Upper lobe of right lung (tissue), 1 donor: Measurements from ENCODE around the gene IQCC. TPM values are rescaled to one million over a fixed set of nuclear protein-coding genes. Genes with fewer than 3 reads are reported as not detected.

Source experiments
- ATAC-seq: fragments of 200-7000 bp; cut with Tn5 transposase; one replicate; pipeline ENCODE4 v1.9.1; 2020; ENCODE audit warnings: mild to moderate bottlenecking, moderate library complexity
- DNase-seq: peaks from one replicate; pipeline ENCODE4 v3.0.0-alpha.2; 2020
- H3K27ac ChIP-seq: fragments of 200-600 bp; one replicate; pipeline ENCODE4 v1.8.0; 2022
- H3K27me3 ChIP-seq: fragments of 200-600 bp; one replicate; pipeline ENCODE4 v1.8.0; 2022; ENCODE audit warnings: mild to moderate bottlenecking
- H3K36me3 ChIP-seq: fragments of 200-600 bp; one replicate; pipeline ENCODE4 v1.8.0; 2022
- H3K4me1 ChIP-seq: fragments of 200-600 bp; one replicate; pipeline ENCODE4 v1.8.0; 2022
- H3K4me3 ChIP-seq: fragments of 200-600 bp; one replicate; pipeline ENCODE4 v1.8.0; 2022; ENCODE audit warnings: mild to moderate bottlenecking
- H3K9me3 ChIP-seq: fragments of 200-600 bp; one replicate; pipeline ENCODE4 v1.8.0; 2022
- CTCF ChIP-seq: fragments of 200-600 bp; IDR thresholded peaks from one replicate; pipeline ENCODE4 v1.8.0; 2022; ENCODE audit warnings: antibody characterized with exemption
- intact Hi-C: fragments of 100-400 bp; cut with DNase I; formaldehyde crosslinking; loops from one replicate; pipeline ENCODE4 v1.11.0; 2022
- total RNA-seq: library from RNA; stranded (reverse); fragmentation: NEBNext Ultra II Directional; extraction: Animal tissue kit (Norgen Biotek cat#: 25700); gene quantifications from one replicate; pipeline ENCODE4 v1.2.1, GENCODE V29; 2021
- donor health status: DM: no; HTN: yes; CAD: no; lungs with severe emphysema.

IQCC gene
- total RNA-seq, 1 donor from 2014 or later, result 1.2 TPM

DNA sequence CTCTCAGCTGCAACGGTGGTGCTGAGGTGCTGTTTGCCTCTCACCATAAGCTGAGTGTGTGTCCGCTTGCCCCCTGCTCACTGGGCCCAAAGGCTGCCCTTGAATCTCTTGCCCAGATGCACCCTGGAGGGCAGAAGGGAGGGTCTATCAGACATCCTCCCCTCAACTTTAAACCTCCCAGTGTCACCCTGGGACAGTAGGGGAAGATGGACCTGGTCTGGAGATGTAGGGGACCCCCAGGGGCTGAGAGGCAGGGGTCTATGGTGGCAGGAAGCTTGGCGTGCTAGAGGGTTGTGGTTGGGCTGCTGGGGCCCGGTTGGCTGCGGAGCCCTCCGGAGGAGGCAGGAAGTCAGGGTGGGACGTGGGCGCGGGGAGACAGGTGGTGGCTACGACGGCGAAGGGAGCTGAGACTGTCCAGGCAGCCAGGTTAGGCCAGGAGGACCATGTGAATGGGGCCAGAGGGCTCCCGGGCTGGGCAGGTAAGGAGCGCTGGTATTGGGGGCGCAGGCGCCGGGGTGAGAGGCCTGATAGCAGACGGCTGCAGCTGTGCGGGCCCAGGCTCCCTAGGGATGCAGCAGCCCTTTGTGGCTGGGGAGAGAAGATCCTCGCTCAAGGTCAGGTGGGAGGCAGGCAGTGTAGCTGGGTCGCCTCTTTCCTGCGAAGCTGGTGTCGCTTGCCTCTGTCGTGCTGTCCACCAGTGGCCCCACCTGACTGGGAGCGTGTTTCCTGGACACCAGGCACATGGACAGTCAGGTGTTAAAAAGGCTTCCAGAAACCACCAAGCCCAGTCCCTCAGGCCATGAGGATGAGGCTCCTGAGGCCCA, 45.6 kb downstream of the IQCC start, which contains the start of gene LCK:
TSS of gene LCK (plus strand) at position 373 of the 824 bp plus-strand sequence. CDS start 23,065 bp downstream, outside the sequence.
- peak within 1 kb of the TSS; percentile 75 for H3K27ac ChIP-seq
- peaks cover 37% of the 10 kb centered on the region for H3K4me1 ChIP-seq
- intact Hi-C loops, result no loop called here
- H3K9me3 ChIP-seq, result no peaks in the 10 kb centered on the region
- no peak for TF ChIP-seq CTCF
- H3K36me3 ChIP-seq, result no peaks in the 10 kb centered on the region
- ATAC-seq (no peak), DNase-seq (no peak)
- H3K27me3 ChIP-seq, result no peaks in the 10 kb centered on the region
- H3K4me3 ChIP-seq, result peak within 1 kb of the TSS; percentile 40

GRCh38 chr1:32255072-32256071, 49.9 kb downstream of the IQCC start:
- Histone ChIP-seq H3K4me1 (peaks cover 18% of the 10 kb centered on the region), H3K27ac (no peak overlapping the region), H3K4me3 (no peak overlapping the region), H3K9me3 (no peaks in the 10 kb centered on the region), H3K36me3 (no peaks in the 10 kb centered on the region), H3K27me3 (no peaks in the 10 kb centered on the region)
- TF ChIP-seq CTCF, result no peak
- ATAC-seq (no peak), DNase-seq (no peak)
- intact Hi-C loops, result no loop called here

DNA sequence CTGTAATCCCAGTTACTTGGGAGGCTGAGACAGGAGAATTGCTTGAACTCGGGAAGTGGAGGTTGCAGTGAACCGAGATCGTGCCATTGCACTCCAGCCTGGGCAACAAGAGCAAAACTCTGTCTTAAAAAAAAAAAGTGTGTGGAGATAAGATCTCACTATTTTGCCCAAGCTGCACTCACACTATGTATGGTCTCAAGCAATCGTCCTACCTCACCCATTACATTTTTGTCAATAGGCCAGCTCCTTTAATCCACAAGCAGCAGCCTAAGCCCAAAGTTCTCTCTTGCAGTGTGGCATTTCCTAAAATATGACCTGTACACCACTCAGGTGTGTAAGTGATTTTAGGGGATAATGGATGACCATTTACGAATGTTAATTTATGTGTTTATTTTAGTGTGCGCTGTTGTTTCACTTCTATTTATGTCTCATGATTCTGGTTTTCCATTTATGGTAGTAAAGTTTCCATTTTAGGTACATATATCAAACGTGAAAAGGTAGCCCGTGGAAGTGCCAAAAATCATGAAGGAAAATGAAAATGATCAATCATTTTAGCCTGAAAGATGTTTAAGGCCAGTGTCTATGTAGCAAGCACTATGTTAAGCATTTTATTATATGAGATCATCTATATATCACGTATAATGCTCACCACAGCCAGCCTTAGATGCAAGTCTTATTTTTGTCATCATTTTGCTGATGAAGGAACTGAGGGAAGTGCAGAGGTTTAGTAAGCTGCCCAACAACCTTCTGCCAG, 51.2 kb downstream of the IQCC start:
- Histone ChIP-seq H3K36me3 (no peaks in the 10 kb centered on the region), H3K9me3 (no peaks in the 10 kb centered on the region), H3K4me1 (peaks cover 8% of the 10 kb centered on the region), H3K4me3 (no peak overlapping the region), H3K27me3 (no peaks in the 10 kb centered on the region), H3K27ac (no peak overlapping the region)
- TF ChIP-seq CTCF, result no peak
- DNase-seq (no peak), ATAC-seq (no peak)
- intact Hi-C loops, result no loop called here

DNA sequence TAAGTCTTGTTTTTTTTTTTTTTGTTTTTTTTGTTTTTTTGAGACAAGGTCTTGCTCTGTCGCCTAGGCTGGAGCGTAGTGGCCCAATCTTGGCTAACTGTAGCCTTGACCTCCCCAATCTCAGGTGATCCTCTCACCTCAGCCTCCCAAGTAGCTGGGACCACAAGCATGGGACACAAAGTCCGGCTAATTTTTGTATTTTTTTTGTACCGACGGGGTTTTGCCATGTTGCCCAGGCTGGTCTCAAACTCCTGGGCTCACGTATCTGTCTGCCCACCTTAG, 51.7 kb downstream of the IQCC start:
- no peak overlapping the region for H3K27ac ChIP-seq
- no peaks in the 10 kb centered on the region for H3K9me3 ChIP-seq
- ATAC-seq, result no peak
- peaks cover 5% of the 10 kb centered on the region for H3K4me1 ChIP-seq
- TF ChIP-seq CTCF, result no peak
- no peak overlapping the region for H3K4me3 ChIP-seq
- no peaks in the 10 kb centered on the region for H3K36me3 ChIP-seq
- DNase-seq, result no peak
- no peaks in the 10 kb centered on the region for H3K27me3 ChIP-seq
- intact Hi-C loops, result no loop called here

Other genes with a start within 250 kb of the IQCC start
- 81.7 TPM for gene KHDRBS1, start 191.8 kb upstream of the IQCC start, total RNA-seq
- gene TMEM39B, start 132.7 kb upstream of the IQCC start, total RNA-seq, result 18.1 TPM
- 69.2 TPM for gene KPNA6, start 97.6 kb upstream of the IQCC start, total RNA-seq
- 47.5 TPM for gene TXLNA, start 26.0 kb upstream of the IQCC start, total RNA-seq
- 2.7 TPM for gene CCDC28B, start 5.1 kb upstream of the IQCC start, total RNA-seq
- not detected for gene DCDC2B, start 3.4 kb downstream of the IQCC start, total RNA-seq
- 22.3 TPM for gene TMEM234, start 16.7 kb downstream of the IQCC start, total RNA-seq
- 116 TPM for gene EIF3I, start 16.7 kb downstream of the IQCC start, total RNA-seq
- 65.9 TPM for gene FAM167B, start 41.6 kb downstream of the IQCC start, total RNA-seq
- 8.3 TPM for gene LCK, start 45.6 kb downstream of the IQCC start, total RNA-seq
- 71.2 TPM for gene HDAC1, start 86.4 kb downstream of the IQCC start, total RNA-seq
- 44.5 TPM for gene MARCKSL1, start 130.6 kb downstream of the IQCC start, total RNA-seq
- gene FAM229A, start 156.8 kb downstream of the IQCC start, total RNA-seq, result 9.3 TPM
- gene TSSK3, start 156.9 kb downstream of the IQCC start, total RNA-seq, result 2.5 TPM
- 67.6 TPM for gene BSDC1, start 188.8 kb downstream of the IQCC start, total RNA-seq